ENCODE data around the gene CFH.

CFH gene

GRCh38 chr1:196659471-196659870, 7.6 kb downstream of the CFH start:
- DNase-seq (ENCODE audit: low spot score) = no peak
- TF ChIP-seq, protein P1, sequence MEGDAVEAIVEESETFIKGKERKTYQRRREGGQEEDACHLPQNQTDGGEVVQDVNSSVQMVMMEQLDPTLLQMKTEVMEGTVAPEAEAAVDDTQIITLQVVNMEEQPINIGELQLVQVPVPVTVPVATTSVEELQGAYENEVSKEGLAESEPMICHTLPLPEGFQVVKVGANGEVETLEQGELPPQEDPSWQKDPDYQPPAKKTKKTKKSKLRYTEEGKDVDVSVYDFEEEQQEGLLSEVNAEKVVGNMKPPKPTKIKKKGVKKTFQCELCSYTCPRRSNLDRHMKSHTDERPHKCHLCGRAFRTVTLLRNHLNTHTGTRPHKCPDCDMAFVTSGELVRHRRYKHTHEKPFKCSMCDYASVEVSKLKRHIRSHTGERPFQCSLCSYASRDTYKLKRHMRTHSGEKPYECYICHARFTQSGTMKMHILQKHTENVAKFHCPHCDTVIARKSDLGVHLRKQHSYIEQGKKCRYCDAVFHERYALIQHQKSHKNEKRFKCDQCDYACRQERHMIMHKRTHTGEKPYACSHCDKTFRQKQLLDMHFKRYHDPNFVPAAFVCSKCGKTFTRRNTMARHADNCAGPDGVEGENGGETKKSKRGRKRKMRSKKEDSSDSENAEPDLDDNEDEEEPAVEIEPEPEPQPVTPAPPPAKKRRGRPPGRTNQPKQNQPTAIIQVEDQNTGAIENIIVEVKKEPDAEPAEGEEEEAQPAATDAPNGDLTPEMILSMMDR (IDR thresholded peaks at IDR 0.05; ENCODE audit: extremely low read depth, insufficient read depth, missing control alignments) = no peak
- in situ Hi-C loops (cut with MboI; ENCODE audit: low pct_unique_long_range_greater_than_20kb, low sequenced_read_pairs, unreplicated experiment) = loop anchor here (25.0 kb wide), 2 partner anchors 322 to 522 kb away; no protein-coding TSS in a partner anchor

DNA sequence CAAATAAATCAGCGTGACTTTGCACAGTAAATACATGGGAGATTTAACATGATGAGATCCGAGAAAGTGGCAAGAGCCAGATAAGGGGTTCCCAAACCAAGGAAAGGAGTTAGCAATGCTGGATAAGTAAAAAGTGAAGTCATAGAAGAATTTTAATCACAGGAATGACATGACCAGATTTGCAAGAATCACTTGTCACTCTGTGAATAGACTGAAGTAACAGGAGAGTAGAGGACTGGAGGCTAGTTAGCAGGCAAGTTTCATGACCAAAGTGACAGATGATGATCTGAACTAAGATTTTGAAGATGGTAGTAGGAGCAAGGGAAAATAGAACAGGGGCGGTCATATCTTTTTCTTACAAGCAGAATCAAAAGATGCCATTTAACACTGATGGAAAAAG, 8.4 kb downstream of the CFH start:
- no peak for DNase-seq (ENCODE audit: low spot score)
- TF ChIP-seq, protein P1 (IDR thresholded peaks at IDR 0.05; ENCODE audit: extremely low read depth, insufficient read depth, missing control alignments) = no peak
- in situ Hi-C loops (cut with MboI; ENCODE audit: low pct_unique_long_range_greater_than_20kb, low sequenced_read_pairs, unreplicated experiment) = loop anchor here (25.0 kb wide), 2 partner anchors 323 to 523 kb away; no protein-coding TSS in a partner anchor

DNA sequence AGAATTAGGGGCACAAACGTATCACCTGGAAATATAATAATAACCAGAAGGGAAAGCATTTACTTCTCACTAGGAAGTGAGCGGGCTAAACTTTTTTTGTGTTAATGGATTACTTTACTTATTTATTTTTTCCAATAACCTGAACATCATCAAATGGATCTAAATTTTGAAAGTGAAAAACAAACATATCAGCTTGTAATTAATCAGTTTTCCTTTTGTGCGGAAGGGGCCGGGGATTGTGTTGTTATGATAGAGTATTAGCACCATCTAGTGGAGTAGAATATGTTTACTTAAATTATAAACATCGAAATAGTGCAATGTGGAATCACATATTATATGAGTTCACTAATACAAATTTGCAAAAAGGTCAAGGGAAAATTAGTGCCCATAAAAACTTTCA, 9.0 kb downstream of the CFH start:
- peak; percentile 21 for DNase-seq (ENCODE audit: low spot score)
- in situ Hi-C loops (cut with MboI; ENCODE audit: low pct_unique_long_range_greater_than_20kb, low sequenced_read_pairs, unreplicated experiment) = loop anchor here (25.0 kb wide), 2 partner anchors 324 to 524 kb away; no protein-coding TSS in a partner anchor
- TF ChIP-seq, protein P1 (IDR thresholded peaks at IDR 0.05; ENCODE audit: extremely low read depth, insufficient read depth, missing control alignments) = peak; percentile 49

DNA sequence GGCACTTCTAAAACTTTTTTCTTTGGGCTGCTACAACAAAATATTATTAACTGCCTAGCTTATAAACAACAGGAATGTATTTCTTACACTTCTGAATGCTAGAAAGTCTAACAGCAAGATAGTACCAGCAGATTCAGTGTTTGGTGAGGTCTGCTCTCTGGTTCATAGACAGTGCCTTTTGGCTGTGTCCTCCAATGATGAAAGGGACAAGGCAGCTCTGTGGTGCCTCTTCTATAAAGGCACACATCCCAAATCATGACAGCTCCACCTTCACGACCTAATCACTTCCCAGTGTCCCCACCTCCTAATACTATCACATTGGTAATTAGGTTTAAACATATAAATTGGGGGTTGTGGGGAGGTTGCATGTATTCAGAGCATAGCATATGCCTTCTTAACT, 9.5 kb downstream of the CFH start:
- TF ChIP-seq, protein P1 (IDR thresholded peaks at IDR 0.05; ENCODE audit: extremely low read depth, insufficient read depth, missing control alignments) = no peak
- in situ Hi-C loops (cut with MboI; ENCODE audit: low pct_unique_long_range_greater_than_20kb, low sequenced_read_pairs, unreplicated experiment) = loop anchor here (25.0 kb wide), 2 partner anchors 324 to 524 kb away; no protein-coding TSS in a partner anchor
- DNase-seq (ENCODE audit: low spot score) = no peak

DNA sequence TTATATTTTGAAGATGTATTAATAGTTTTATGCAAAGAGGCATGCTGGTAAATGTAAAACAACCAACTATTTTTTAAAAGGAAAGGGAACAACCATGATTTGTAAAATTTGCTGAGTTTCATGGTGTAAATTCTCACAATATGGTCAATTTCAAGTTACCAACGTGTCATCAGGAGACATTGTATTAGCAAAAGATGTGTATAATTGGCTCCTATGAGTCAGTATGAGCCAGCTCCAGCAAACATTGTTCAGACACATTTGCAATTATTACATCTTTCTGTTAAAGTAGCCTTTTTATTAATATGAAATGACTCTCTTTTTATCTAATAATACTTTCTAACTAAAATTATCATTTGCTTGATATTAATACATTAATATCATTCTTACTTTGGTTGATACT, 15.3 kb downstream of the CFH start:
- DNase-seq (ENCODE audit: low spot score) = no peak
- TF ChIP-seq, protein P1 (IDR thresholded peaks at IDR 0.05; ENCODE audit: extremely low read depth, insufficient read depth, missing control alignments) = no peak
- in situ Hi-C loops (cut with MboI; ENCODE audit: low pct_unique_long_range_greater_than_20kb, low sequenced_read_pairs, unreplicated experiment) = loop anchor here (25.0 kb wide), 2 partner anchors 330 to 530 kb away; no protein-coding TSS in a partner anchor

- in situ Hi-C loops (cut with MboI; ENCODE audit: low pct_unique_long_range_greater_than_20kb, low sequenced_read_pairs, unreplicated experiment) = loop anchor here (25.0 kb wide), 2 partner anchors 332 to 532 kb away; no protein-coding TSS in a partner anchor
- TF ChIP-seq, protein P1 (IDR thresholded peaks at IDR 0.05; ENCODE audit: extremely low read depth, insufficient read depth, missing control alignments) = no peak
- no peak for DNase-seq (ENCODE audit: low spot score)
These were observed 17.2 kb downstream of the CFH start for GRCh38 chr1:196669051-196669450.

All from GM13977 (cell line).